Coronary artery (tissue), 2 donors: ENCODE data around the gene CMIP.

ENCODE experiments used
- DNase-seq: peaks from one replicate; pipeline ENCODE4 v3.0.0-alpha.2; 2017; ENCODE audit warnings: low spot score
- H3K27ac ChIP-seq, 2 donors: fragments of 200-600 bp; sonication (generic); one replicate each; pipeline ENCODE4 v1.5.1; 2016 to 2019
- H3K4me3 ChIP-seq: fragments of 200-600 bp; sonication (generic); 2 replicates; pipeline ENCODE4 v1.5.1; 2016; ENCODE audit warnings: mild to moderate bottlenecking, moderate library complexity
- CTCF ChIP-seq: fragments of 200-600 bp; sonication (generic); IDR thresholded peaks from one replicate; pipeline ENCODE4 v1.5.1; 2019; ENCODE audit warnings: antibody characterized with exemption

CMIP gene

GRCh38 chr16:81756615-81757356, 312.2 kb downstream of the CMIP start:
- DNase-seq: no peak
- peak overlapping the region in 1 of 2 donors; percentile 14 for H3K27ac ChIP-seq
- no peak for TF ChIP-seq CTCF

GRCh38 chr16:81758376-81758775, 313.8 kb downstream of the CMIP start:
- DNase-seq: no peak

More at GRCh38 chr16:81756615-81757356, 312.2 kb downstream of the CMIP start:
- no peak overlapping the region for H3K4me3 ChIP-seq

More at GRCh38 chr16:81758376-81758775, 313.8 kb downstream of the CMIP start:
- H3K27ac ChIP-seq: no peak overlapping the region
- H3K4me3 ChIP-seq: no peak overlapping the region
- no peak for TF ChIP-seq CTCF
